HEK293 (cell line): Measurements from ENCODE around the gene VRK3.
A peak's percentile ranks its signal among the peaks of the same experiment; 100 is the strongest.

Experiments used
- CTCF ChIA-PET: fragments of 350-600 bp; formaldehyde crosslinking; extraction: SDS; loops from one replicate; lab custom pipeline; 2021; ENCODE audit warnings: antibody characterized with exemption; lab: Yijun Ruan, JAX
- POLR2A ChIA-PET: fragments of 300-600 bp; formaldehyde crosslinking; extraction: SDS; loops from one replicate; lab custom pipeline; 2020; ENCODE audit warnings: antibody characterized with exemption, inconsistent platforms; lab: Yijun Ruan, JAX
- H3K27ac ChIP-seq: fragments of 200-500 bp; sonication (Bioruptor generic); 2 replicates; pipeline ENCODE4 v1.5.1; 2014; ENCODE audit warnings: low read depth, low read length, control low read depth, inconsistent platforms; ENCODE audit errors: extremely low read depth
- H3K36me3 ChIP-seq, 2 experiments: fragments of 200-500 bp in 1 of 2; sonication (Bioruptor generic) in 1 of 2; 1 replicate in 1 of 2; 2 replicates in 1 of 2; pipeline ENCODE4 v1.5.1; 2014 to 2017; ENCODE audit warnings: inconsistent platforms in 2 of 2, low read length in 2 of 2; ENCODE audit not compliant: control insufficient read depth in 2 of 2, insufficient read depth in 1 of 2
- H3K4me1 ChIP-seq: fragments of 200-500 bp; sonication (Bioruptor generic); 2 replicates; pipeline ENCODE4 v1.5.1; 2014; ENCODE audit warnings: mild to moderate bottlenecking, low read length, inconsistent platforms; ENCODE audit not compliant: control insufficient read depth, insufficient read depth
- H3K4me3 ChIP-seq: 2 replicates; pipeline ENCODE4 v1.5.1; 2011; ENCODE audit warnings: low read depth, mild to moderate bottlenecking, control low read depth, low read length, moderate library complexity
- H3K9me3 ChIP-seq: fragments of 200-500 bp; sonication (Bioruptor generic); 2 replicates; pipeline ENCODE4 v1.5.1; 2014; ENCODE audit warnings: low read depth, low read length, inconsistent platforms; ENCODE audit not compliant: control insufficient read depth, insufficient read depth
- HOXA7 ChIP-seq: sonication (generic); formaldehyde crosslinking; IDR thresholded peaks from 2 replicates; pipeline ENCODE4 v1.8.1; 2022; ENCODE audit warnings: missing genetic modification reagents, borderline replicate concordance
- OVOL3 ChIP-seq: fragments of 450-650 bp; formaldehyde crosslinking; IDR thresholded peaks from 2 replicates; pipeline ENCODE4 v1.5.1; 2016; ENCODE audit warnings: missing biosample characterization, missing genetic modification characterization
- TRIM28 ChIP-seq: IDR thresholded peaks from 2 replicates; pipeline ENCODE4 v1.6.1; 2011; ENCODE audit warnings: low read length, control low read depth, borderline replicate concordance
- ZBTB20 ChIP-seq: fragments of 450-650 bp; formaldehyde crosslinking; IDR thresholded peaks from 2 replicates; pipeline ENCODE4 v1.5.1; 2016; ENCODE audit warnings: missing biosample characterization, missing genetic modification characterization
- ZNF223 ChIP-seq: fragments of 450-650 bp; formaldehyde crosslinking; IDR thresholded peaks from 2 replicates; pipeline ENCODE4 v1.5.1; 2016; ENCODE audit warnings: missing biosample characterization, missing genetic modification characterization
- ZNF324 ChIP-seq: fragments of 450-650 bp; formaldehyde crosslinking; IDR thresholded peaks from 2 replicates; pipeline ENCODE4 v1.5.1; 2016; ENCODE audit warnings: missing biosample characterization, missing genetic modification characterization
- ZNF37A ChIP-seq: fragments of 450-650 bp; IDR thresholded peaks from 2 replicates; pipeline ENCODE4 v1.5.1; 2018; ENCODE audit warnings: missing biosample characterization, missing genetic modification characterization
- ZNF423 ChIP-seq: fragments of 450-650 bp; formaldehyde crosslinking; IDR thresholded peaks from 2 replicates; pipeline ENCODE4 v1.5.1; 2016; ENCODE audit warnings: missing biosample characterization, missing genetic modification characterization
- ZNF501 ChIP-seq: fragments of 450-650 bp; formaldehyde crosslinking; IDR thresholded peaks from 2 replicates; pipeline ENCODE4 v1.5.1; 2016; ENCODE audit warnings: missing biosample characterization, missing genetic modification characterization
- ZNF521 ChIP-seq: fragments of 450-650 bp; formaldehyde crosslinking; IDR thresholded peaks from 2 replicates; pipeline ENCODE4 v1.5.1; 2017; ENCODE audit warnings: missing biosample characterization, mild to moderate bottlenecking, missing genetic modification characterization
- ZNF560 ChIP-seq: fragments of 450-650 bp; formaldehyde crosslinking; IDR thresholded peaks from 2 replicates; pipeline ENCODE4 v1.5.1; 2017; ENCODE audit warnings: missing biosample characterization, missing genetic modification characterization, borderline replicate concordance
- ZNF596 ChIP-seq: fragments of 450-650 bp; IDR thresholded peaks from 2 replicates; pipeline ENCODE4 v1.5.0; 2018; ENCODE audit warnings: missing biosample characterization, mild to moderate bottlenecking, missing genetic modification characterization, moderate library complexity
- ZNF645 ChIP-seq: fragments of 450-650 bp; formaldehyde crosslinking; IDR thresholded peaks from 2 replicates; pipeline ENCODE4; 2016; ENCODE audit warnings: missing biosample characterization, missing genetic modification characterization
- ZNF670 ChIP-seq: fragments of 450-650 bp; formaldehyde crosslinking; IDR thresholded peaks from 2 replicates; pipeline ENCODE4 v1.5.1; 2016; ENCODE audit warnings: missing biosample characterization, missing genetic modification characterization, low read depth
- ZNF843 ChIP-seq: fragments of 450-650 bp; formaldehyde crosslinking; IDR thresholded peaks from 2 replicates; pipeline ENCODE4 v1.5.1; 2016; ENCODE audit warnings: missing biosample characterization, missing genetic modification characterization
- ZSCAN18 ChIP-seq: fragments of 450-650 bp; formaldehyde crosslinking; IDR thresholded peaks from 2 replicates; pipeline ENCODE4 v1.5.1; 2016; ENCODE audit warnings: missing biosample characterization, missing genetic modification characterization

Gene VRK3

DNA sequence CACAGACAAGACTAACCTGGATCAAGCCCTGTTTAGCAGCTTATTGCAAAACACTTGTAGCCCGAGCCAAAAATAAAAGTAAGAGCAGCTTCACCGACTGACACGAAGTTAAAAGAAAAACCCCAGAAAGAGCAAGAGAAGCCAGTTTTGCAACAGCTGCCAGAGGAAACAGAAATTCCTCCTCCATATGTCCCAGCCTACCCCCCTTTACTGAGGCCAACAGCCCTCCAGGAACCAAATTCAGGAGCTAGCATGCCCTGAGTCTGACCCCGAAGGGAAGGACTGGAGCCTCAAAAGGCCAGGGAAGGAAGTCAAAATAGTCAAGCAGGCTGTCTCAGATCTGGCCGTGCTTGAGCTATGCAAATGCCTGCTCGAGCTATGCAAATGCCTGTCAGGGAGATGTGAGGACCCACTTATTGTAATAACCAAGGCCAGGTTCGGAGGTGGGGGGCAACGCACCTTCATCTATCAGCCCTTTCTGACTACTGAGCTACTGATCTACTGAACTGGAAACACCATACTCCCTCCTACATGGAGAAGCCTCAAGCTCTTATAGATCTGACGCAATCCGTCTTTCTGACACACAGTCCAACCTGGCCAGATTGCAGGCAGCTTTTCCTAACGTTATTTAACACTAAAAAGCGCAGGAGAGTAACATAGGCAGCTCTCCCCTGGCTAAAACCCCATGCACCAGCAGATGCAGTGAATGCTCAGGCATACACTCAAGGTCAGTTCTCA is 70.9 kb downstream of the VRK3 start:
- Histone ChIP-seq H3K36me3 (no peaks in the 10 kb centered on the region), H3K4me3 (no peak overlapping the region), H3K27ac (no peak overlapping the region), H3K9me3 (no peaks in the 10 kb centered on the region), H3K4me1 (0 out of 2 replicates have a peak, but pooled peaks cover 4% of the 10 kb centered on the region)
- CTCF ChIA-PET, result interaction anchor here (1.0 to 11.4 kb wide), 3 partner anchors 12 to 29 kb away, joined by 5 to 100 read pairs (median 17); no protein-coding TSS in a partner anchor
- POLR2A ChIA-PET, result no interaction called here
- TF ChIP-seq ZNF670 (tag by site-specific recombination), result no peak
- no peak for TF ChIP-seq ZNF37A (tag by site-specific recombination)
- no peak for TF ChIP-seq ZNF423 (tag by site-specific recombination)
- TF ChIP-seq ZNF501 (tag by site-specific recombination), result no peak

DNA sequence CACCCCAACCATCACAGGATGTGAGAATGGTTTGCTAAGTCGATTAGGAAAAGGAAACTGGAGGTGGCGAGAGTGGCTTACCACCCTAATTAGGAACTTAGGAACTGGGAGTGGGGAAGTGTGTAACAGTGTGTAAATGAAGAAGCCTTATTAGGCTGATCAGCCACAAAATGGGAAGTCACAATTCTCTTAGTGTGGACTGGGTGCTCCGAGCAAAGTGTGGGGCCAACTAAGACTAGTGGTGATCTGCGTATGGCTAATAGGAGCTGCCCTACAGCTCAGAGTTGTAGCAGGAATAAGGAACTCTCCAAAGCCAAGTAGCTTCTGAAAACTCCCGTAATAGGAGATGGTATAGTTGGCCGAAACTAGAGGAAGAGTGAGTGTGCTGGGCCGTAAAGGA is 71.8 kb downstream of the VRK3 start:
- POLR2A ChIA-PET, result no interaction called here
- H3K36me3 ChIP-seq, result no peaks in the 10 kb centered on the region
- no peak overlapping the region for H3K4me3 ChIP-seq
- TF ChIP-seq OVOL3 (no peak), ZNF843 (tag by site-specific recombination) (no peak), HOXA7 (CRISPR knock-in tag) (no peak)
- no peaks in the 10 kb centered on the region for H3K9me3 ChIP-seq
- CTCF ChIA-PET, result interaction anchor here (2.3 to 11.4 kb wide), 2 partner anchors 14 to 30 kb away, joined by 17 to 100 read pairs; no protein-coding TSS in a partner anchor
- no peak overlapping the region for H3K27ac ChIP-seq
- 0 out of 2 replicates have a peak, but pooled peaks cover 4% of the 10 kb centered on the region for H3K4me1 ChIP-seq

- TF ChIP-seq TRIM28 (peak; percentile 44; the same call in 1 of the 2 replicates), ZNF324 (tag by site-specific recombination) (no peak)
- TF ChIP-seq, all 188 proteins: peak for 1
- ChIA-PET POLR2A (no interaction called here), CTCF (interaction anchor here (2.3 to 11.4 kb wide), 2 partner anchors 14 to 30 kb away, joined by 17 to 100 read pairs; no protein-coding TSS in a partner anchor)
- Histone ChIP-seq H3K4me3 (no peak overlapping the region), H3K4me1 (0 out of 2 replicates have a peak, but pooled peaks cover 4% of the 10 kb centered on the region), H3K9me3 (no peaks in the 10 kb centered on the region), H3K36me3 (no peaks in the 10 kb centered on the region), H3K27ac (no peak overlapping the region)
Observed at GRCh38 chr19:49952906-49953305, 72.3 kb downstream of the VRK3 start.

- Histone ChIP-seq H3K9me3 (no peaks in the 10 kb centered on the region), H3K4me3 (no peak overlapping the region), H3K4me1 (0 out of 2 replicates have a peak, but pooled peaks cover 4% of the 10 kb centered on the region), H3K36me3 (no peaks in the 10 kb centered on the region), H3K27ac (no peak overlapping the region)
- ChIA-PET CTCF (interaction anchor here (11.4 kb wide), 1 partner anchor 13 kb away, joined by 100 read pairs; no protein-coding TSS in a partner anchor), POLR2A (no interaction called here)
- TF ChIP-seq ZNF560 (no peak), ZBTB20 (tag by site-specific recombination) (no peak)
Observed at GRCh38 chr19:49952479-49952836, 72.7 kb downstream of the VRK3 start.

DNA sequence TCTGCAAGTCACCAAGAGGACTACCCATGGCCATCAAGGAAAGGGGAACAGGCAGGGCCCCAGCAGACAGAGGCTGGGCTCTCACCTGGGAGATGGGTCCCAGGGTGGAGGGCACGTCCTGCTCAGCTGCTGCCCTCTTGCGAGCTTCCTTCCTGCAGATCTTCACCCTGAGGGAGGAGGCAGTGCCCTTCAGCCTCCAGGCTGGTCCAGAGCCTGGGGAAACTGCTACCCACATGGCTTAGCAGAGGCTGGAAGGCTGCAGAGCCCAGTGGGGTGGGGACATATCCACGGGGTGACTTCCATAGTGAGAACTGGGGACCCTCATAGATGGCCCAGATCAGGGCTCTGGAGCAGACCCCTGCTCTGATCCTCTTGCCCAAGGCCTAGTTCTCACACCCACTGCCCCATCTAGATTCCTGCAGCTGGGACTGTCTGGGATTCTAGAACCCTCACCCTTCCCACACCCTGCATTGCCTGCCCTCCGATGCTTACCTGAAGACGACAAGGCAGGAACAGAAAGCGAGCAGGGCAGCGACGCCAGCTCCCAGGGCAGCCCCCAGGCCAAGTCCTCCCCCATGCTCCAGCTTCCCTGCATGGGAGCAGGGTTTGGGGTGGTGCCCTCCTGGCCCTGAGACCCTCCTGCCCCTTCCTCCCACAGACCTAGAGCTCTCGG is 73.2 kb downstream of the VRK3 start:
- H3K27ac ChIP-seq, result no peak overlapping the region
- no peak overlapping the region for H3K4me3 ChIP-seq
- H3K36me3 ChIP-seq, result no peaks in the 10 kb centered on the region
- TF ChIP-seq ZSCAN18 (tag by site-specific recombination) (no peak), ZNF223 (tag by site-specific recombination) (no peak), ZNF596 (tag by site-specific recombination) (no peak), HOXA7 (CRISPR knock-in tag) (no peak), ZNF645 (no peak), ZNF521 (tag by site-specific recombination) (no peak)
- H3K9me3 ChIP-seq, result no peaks in the 10 kb centered on the region
- ChIA-PET CTCF (interaction anchor here (1.2 to 11.4 kb wide), 2 partner anchors 13 to 32 kb away, joined by 4 to 100 read pairs; no protein-coding TSS in a partner anchor), POLR2A (no interaction called here)
- H3K4me1 ChIP-seq, result 0 out of 2 replicates have a peak, but pooled peaks cover 4% of the 10 kb centered on the region
